MM.1S (cell line): Measurements from ENCODE around the gene NDEL1.

Experiments used
- CTCF ChIP-seq: fragments of 300-600 bp; sonication (generic); IDR thresholded peaks from 2 replicates; pipeline ENCODE4 v1.5.1; 2016; ENCODE audit warnings: antibody characterized with exemption, low read length, mixed read lengths
- EZH2 ChIP-seq: fragments of 300-600 bp; sonication (generic); optimal IDR thresholded peaks from 2 replicates; pipeline ENCODE3; 2017; ENCODE audit warnings: low read depth, mild to moderate bottlenecking, antibody characterized with exemption, low read length, mixed read lengths

DNA sequence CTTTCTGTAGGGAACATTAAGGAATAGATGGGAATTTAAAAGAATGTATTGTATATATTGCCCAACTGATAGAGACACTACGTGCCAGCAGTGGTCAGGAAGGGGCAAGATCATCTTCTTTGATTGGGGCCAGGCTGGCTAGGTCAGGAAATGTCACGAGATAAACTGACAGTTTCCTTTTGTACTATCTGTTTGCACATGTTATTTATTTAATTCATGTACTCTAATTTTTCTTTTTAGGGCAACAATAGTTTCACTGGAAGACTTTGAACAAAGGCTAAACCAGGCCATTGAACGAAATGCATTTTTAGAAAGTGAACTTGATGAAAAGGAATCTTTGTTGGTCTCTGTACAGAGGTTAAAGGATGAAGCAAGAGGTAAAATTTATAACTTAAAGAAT is 12.6 kb downstream of the NDEL1 start:
- TF ChIP-seq CTCF (no peak), EZH2 (no peak)
